IMR-90 (cell line): ENCODE data around the gene CREG2. TPM values are rescaled to one million over a fixed set of nuclear protein-coding genes. Genes with fewer than 3 reads are reported as not detected.

Experiments used
- ATAC-seq: fragments of 200-7000 bp; cut with Tn5 transposase; 2 replicates; pipeline ENCODE4 v1.9.1; 2020; ENCODE audit warnings: low read depth, mild to moderate bottlenecking, moderate library complexity
- BruUV-seq: library from RNA; stranded (reverse); fragments of 400-500 nt; replicated peaks from 2 replicates; lab custom pipeline; 2021; lab: Mats Ljungman, UMichigan
- CTCF ChIA-PET: fragments of 300-600 bp; formaldehyde crosslinking; extraction: SDS; loops from one replicate; lab custom pipeline; 2021; ENCODE audit warnings: antibody characterized with exemption; lab: Yijun Ruan, JAX
- POLR2A ChIA-PET: fragments of 300-600 bp; sonication (Branson Sonifier 250); formaldehyde crosslinking; loops from one replicate; lab custom pipeline; 2022; ENCODE audit warnings: antibody characterized with exemption; ENCODE audit not compliant: unreplicated experiment; lab: Charles Lee
- DNase-seq: peaks from one replicate; pipeline ENCODE4 v3.0.0; 2013
- H2AFZ ChIP-seq: replicated peaks from 2 replicates; pipeline ENCODE3; 2013; ENCODE audit warnings: low read length, mild to moderate bottlenecking; ENCODE audit not compliant: poor library complexity
- H2AK5ac ChIP-seq: 2 replicates; pipeline ENCODE4 v1.6.1; 2013; ENCODE audit warnings: low read depth, low read length, inconsistent platforms
- H2AK9ac ChIP-seq: replicated peaks from 2 replicates; pipeline ENCODE3; 2013; ENCODE audit warnings: mild to moderate bottlenecking, low read depth, low read length, moderate library complexity; ENCODE audit not compliant: poor library complexity
- H2BK120ac ChIP-seq: 2 replicates; pipeline ENCODE4 v1.6.1; 2013; ENCODE audit warnings: low read depth, low read length, inconsistent platforms
- H2BK15ac ChIP-seq: 3 replicates; pipeline ENCODE4 v1.6.1; 2013; ENCODE audit warnings: low read depth, low read length, inconsistent platforms
- H2BK20ac ChIP-seq: 2 replicates; pipeline ENCODE4 v1.6.1; 2013; ENCODE audit warnings: low read depth, mild to moderate bottlenecking, inconsistent platforms, low read length, moderate library complexity
- H2BK5ac ChIP-seq: 2 replicates; pipeline ENCODE4 v1.6.1; 2013; ENCODE audit warnings: mild to moderate bottlenecking, low read depth, low read length, inconsistent platforms; ENCODE audit not compliant: poor library complexity, severe bottlenecking
- H3K14ac ChIP-seq: replicated peaks from 2 replicates; pipeline ENCODE4 v1.6.1; 2013; ENCODE audit warnings: low read depth, low read length, inconsistent platforms
- H3K18ac ChIP-seq: 2 replicates; pipeline ENCODE4 v1.6.1; 2013; ENCODE audit warnings: low read depth, low read length, control low read depth
- H3K23ac ChIP-seq: 2 replicates; pipeline ENCODE4 v1.6.1; 2013; ENCODE audit warnings: low read depth, low read length, inconsistent platforms
- H3K27ac ChIP-seq: 2 replicates; pipeline ENCODE4 v1.5.1; 2013; ENCODE audit warnings: mild to moderate bottlenecking, control low read depth, low read length; ENCODE audit not compliant: insufficient read depth
- H3K27me3 ChIP-seq: 2 replicates; pipeline ENCODE4 v1.6.1; 2013; ENCODE audit warnings: low read length; ENCODE audit not compliant: control insufficient read depth, insufficient read depth
- H3K36me3 ChIP-seq: 2 replicates; pipeline ENCODE4 v1.6.1; 2013; ENCODE audit warnings: low read length, mixed read lengths; ENCODE audit not compliant: control insufficient read depth, insufficient read depth
- H3K4ac ChIP-seq: 2 replicates; pipeline ENCODE4 v1.6.1; 2013; ENCODE audit warnings: low read depth, low read length, inconsistent platforms
- H3K4me1 ChIP-seq: 2 replicates; pipeline ENCODE4 v1.6.1; 2013; ENCODE audit warnings: low read length, mixed read lengths; ENCODE audit not compliant: control insufficient read depth, insufficient read depth
- H3K4me2 ChIP-seq: 2 replicates; pipeline ENCODE4 v1.6.1; 2013; ENCODE audit warnings: low read depth, mild to moderate bottlenecking, control low read depth, low read length, moderate library complexity
- H3K4me3 ChIP-seq: 2 replicates; pipeline ENCODE4 v1.5.1; 2013; ENCODE audit warnings: low read depth, mild to moderate bottlenecking, control low read depth, low read length, moderate library complexity; ENCODE audit not compliant: insufficient read depth
- H3K56ac ChIP-seq: 2 replicates; pipeline ENCODE4 v1.6.1; 2013; ENCODE audit warnings: low read length, inconsistent platforms; ENCODE audit not compliant: insufficient read depth; ENCODE audit errors: extremely low read depth
- H3K79me1 ChIP-seq, 2 experiments: 2 replicates each; pipeline ENCODE4 v1.6.1; 2013; ENCODE audit warnings: low read length in 2 of 2, inconsistent platforms in 1 of 2, low read depth in 1 of 2
- H3K9ac ChIP-seq: 2 replicates; pipeline ENCODE4 v1.6.1; 2013; ENCODE audit warnings: low read depth, low read length, control low read depth
- H3K9me1 ChIP-seq: 2 replicates; pipeline ENCODE4 v1.6.1; 2013; ENCODE audit warnings: low read length, inconsistent platforms; ENCODE audit not compliant: insufficient read depth
- H3K9me3 ChIP-seq: 2 replicates; pipeline ENCODE4 v1.6.1; 2013; ENCODE audit warnings: low read length; ENCODE audit not compliant: control insufficient read depth, insufficient read depth
- H4K20me1 ChIP-seq: 2 replicates; pipeline ENCODE4 v1.6.1; 2013; ENCODE audit warnings: low read length, inconsistent platforms; ENCODE audit not compliant: insufficient read depth
- H4K5ac ChIP-seq: 2 replicates; pipeline ENCODE4 v1.6.1; 2013; ENCODE audit warnings: mild to moderate bottlenecking, low read depth, low read length, control low read depth
- H4K8ac ChIP-seq, 2 experiments: 2 replicates each; pipeline ENCODE4 v1.6.1; 2013; ENCODE audit warnings: low read depth in 2 of 2, low read length in 2 of 2, control low read depth in 1 of 2, inconsistent platforms in 1 of 2
- H4K91ac ChIP-seq: 2 replicates; pipeline ENCODE4 v1.6.1; 2013; ENCODE audit warnings: low read depth, low read length, inconsistent platforms; ENCODE audit not compliant: insufficient read depth
- BHLHE40 ChIP-seq: fragments of 150-350 bp; IDR thresholded peaks from 2 replicates; pipeline ENCODE4 v1.6.1; 2016; ENCODE audit warnings: mild to moderate bottlenecking, low read depth, low read length
- CHD1 ChIP-seq: IDR thresholded peaks from 2 replicates; pipeline ENCODE4 v1.6.1; 2012; ENCODE audit warnings: low read depth, low read length, improper control_type of control experiment
- CTCF ChIP-seq: conservative IDR thresholded peaks from 2 replicates; pipeline ENCODE4 v1.5.1; 2012; ENCODE audit warnings: mild to moderate bottlenecking, low read depth, low read length, improper control_type of control experiment
- MAZ ChIP-seq: IDR thresholded peaks from 2 replicates; pipeline ENCODE4 v1.6.1; 2012; ENCODE audit warnings: low read depth, mild to moderate bottlenecking, low read length, improper control_type of control experiment, moderate library complexity, borderline replicate concordance
- MXI1 ChIP-seq: IDR thresholded peaks from 2 replicates; pipeline ENCODE4 v1.6.1; 2012; ENCODE audit warnings: low read depth, mild to moderate bottlenecking, low read length, moderate library complexity, borderline replicate concordance
- NFE2L2 ChIP-seq: fragments of 150-350 bp; IDR thresholded peaks from 2 replicates; pipeline ENCODE4 v1.6.1; 2016; ENCODE audit warnings: low read depth, mild to moderate bottlenecking, low read length
- POLR2A ChIP-seq: IDR thresholded peaks from 2 replicates; pipeline ENCODE4 v1.6.1; 2012; ENCODE audit warnings: mild to moderate bottlenecking, low read depth, low read length
- RAD21 ChIP-seq: IDR thresholded peaks from 2 replicates; pipeline ENCODE4 v1.6.1; 2012; ENCODE audit warnings: low read length, improper control_type of control experiment
- RFX5 ChIP-seq: IDR thresholded peaks from 2 replicates; pipeline ENCODE4 v1.8.0; 2012; ENCODE audit warnings: low read depth, mild to moderate bottlenecking, low read length, moderate library complexity
- SMC3 ChIP-seq: fragments of 150-350 bp; IDR thresholded peaks from 2 replicates; pipeline ENCODE4 v1.6.1; 2016; ENCODE audit warnings: low read depth, mild to moderate bottlenecking, antibody characterized with exemption, low read length, moderate library complexity
- USF2 ChIP-seq: fragments of 150-350 bp; IDR thresholded peaks from 2 replicates; pipeline ENCODE4 v1.6.1; 2017; ENCODE audit warnings: mild to moderate bottlenecking, antibody characterized with exemption, low read length, low read depth
- WGBS, 2 experiments: methylation state at CpG; one replicate each; pipeline versions ENCODE4 v1.1.5 to v1.1.7; 2013; ENCODE audit warnings: missing lambda C conversion rate in 2 of 2; ENCODE audit not compliant: insufficient read length in 1 of 2; ENCODE audit errors: extremely low coverage in 2 of 2; 5-methylcytosine and 5-hydroxymethylcytosine counted together
- dilution Hi-C: fragments of 300-500 bp; cut with HindIII; formaldehyde crosslinking; loops from one replicate; pipeline ENCODE4 v1.14.3; 2018; ENCODE audit warnings: low sequenced_read_pairs; ENCODE audit not compliant: unreplicated experiment
- in situ Hi-C: fragments of 300-500 bp; cut with MboI; formaldehyde crosslinking; loops from 3 replicates; pipeline ENCODE4 v1.14.3; 2019; ENCODE audit warnings: low sequenced_read_pairs, inconsistent platforms, mixed read lengths
- intact Hi-C: fragments of 100-400 bp; cut with micrococcal nuclease; formaldehyde crosslinking; loops from 2 replicates; pipeline ENCODE4 v1.10.0; 2022
- polyA plus RNA-seq, 3 experiments: library from polyadenylated mRNA; depleted of rRNA; stranded (reverse); fragments of >200 nt; gene quantifications; 2 replicates each; pipeline ENCODE4 v1.2.3, GENCODE V29; 2012; ENCODE audit warnings: low replicate concordance in 1 of 3
- total RNA-seq: library from RNA; depleted of rRNA; stranded (reverse); fragments of >200 nt; gene quantifications from 2 replicates; pipeline ENCODE4 v1.2.3, GENCODE V29; 2012

The CREG2 gene
- total and polyA plus RNA-seq, 2 of the 4 experiments (the other 2 are of a cell fraction) = 0.17 TPM; not detected in 1

GRCh38 chr2:101359410-101359954 is 27.8 kb downstream of the CREG2 start:
- Histone ChIP-seq H2BK120ac (no peak overlapping the region), H3K14ac (no peak overlapping the region), H3K18ac (no peak overlapping the region), H3K9me1 (0 out of 2 replicates have a peak, but pooled peaks cover 4% of the 10 kb centered on the region), H3K36me3 (no peaks in the 10 kb centered on the region), H3K56ac (no peak overlapping the region), H2BK5ac (no peak overlapping the region), H3K23ac (no peak overlapping the region), H3K4me1 (no peaks in the 10 kb centered on the region), H2AK5ac (no peak overlapping the region), H4K8ac (no peak overlapping the region), H2AK9ac (no peak overlapping the region), H3K27ac (no peak overlapping the region), H4K20me1 (no peaks in the 10 kb centered on the region), H3K9me3 (no peaks in the 10 kb centered on the region), H3K4ac (no peak overlapping the region), H3K4me2 (no peak overlapping the region), H3K9ac (no peak overlapping the region), H4K5ac (no peak overlapping the region), H4K91ac (no peak overlapping the region), H2BK15ac (no peak overlapping the region), H3K27me3 (peaks cover 24% of the 10 kb centered on the region), H2AFZ (no peak overlapping the region), H2BK20ac (no peak overlapping the region), H3K4me3 (no peak overlapping the region), H3K79me1 (no peaks in the 10 kb centered on the region)
- TF ChIP-seq USF2 (no peak), MXI1 (no peak), POLR2A (no peak), BHLHE40 (no peak), CHD1 (no peak), RFX5 (no peak), MAZ (no peak), NFE2L2 (no peak), CTCF (no peak), SMC3 (no peak), RAD21 (no peak)
- WGBS, 2 experiments = no CpG with 5 or more reads among the region's 7 CpGs
- no TSS peak for BruUV-seq
- dilution Hi-C loops (no loop called here), in situ Hi-C loops (no loop called here), intact Hi-C loops (no loop called here)
- DNase-seq = no peak
- POLR2A ChIA-PET = no interaction called here
- CTCF ChIA-PET = no interaction called here
- no peak for ATAC-seq
